Stimulated activated CD4-positive, alpha-beta T cell treated with anti-CD3 and anti-CD28 coated beads, Interleukin-1b, Interleukin-23, amount 100 ng/mL, for 1 hour (primary cell): ENCODE data around the gene CPLX3.
A peak's percentile ranks its signal among the peaks of the same experiment; 100 is the strongest.

Experiments used
- DNase-seq, 2 donors: peaks; one replicate each; pipeline ENCODE4 v3.0.0-alpha.2; 2020; ENCODE audit warnings: low read depth in 2 of 2

Gene CPLX3

DNA sequence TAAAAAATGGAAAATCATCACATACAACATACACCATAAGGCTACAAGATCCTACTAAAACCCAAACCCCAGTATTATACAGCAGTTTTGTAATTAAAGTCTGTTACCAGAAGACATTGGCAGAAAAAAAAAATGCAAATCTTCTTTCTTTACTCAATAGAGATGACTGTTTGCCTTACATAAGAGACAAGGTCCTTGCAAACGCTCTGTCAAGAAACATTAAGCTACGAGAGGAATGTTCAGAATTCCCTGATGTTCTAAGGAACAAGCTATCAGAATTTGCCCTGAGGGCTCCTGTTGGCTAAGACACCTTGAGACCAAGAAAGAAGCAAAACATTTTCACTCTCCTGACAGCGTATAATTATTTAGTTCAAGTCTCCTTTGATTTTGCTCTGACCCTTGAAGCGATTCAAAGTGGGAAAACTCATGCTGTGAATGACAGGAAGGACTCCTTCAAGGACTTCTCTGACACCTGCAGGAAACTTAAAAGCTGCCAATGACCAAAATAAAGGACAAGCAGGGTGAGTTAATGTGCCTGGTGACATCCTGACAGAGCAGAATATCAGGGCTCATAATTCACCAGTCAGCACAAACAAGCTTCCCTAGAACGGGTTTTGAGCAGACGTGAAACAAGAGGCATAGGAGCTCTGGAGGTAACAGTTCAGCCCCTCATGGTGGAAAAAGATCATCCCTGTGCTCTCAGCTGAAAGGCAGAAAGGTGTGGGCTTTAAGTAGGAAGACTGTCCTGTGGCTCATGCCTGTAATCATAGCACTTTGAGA lies 44.2 kb downstream of the CPLX3 start:
- no peak for DNase-seq

DNA sequence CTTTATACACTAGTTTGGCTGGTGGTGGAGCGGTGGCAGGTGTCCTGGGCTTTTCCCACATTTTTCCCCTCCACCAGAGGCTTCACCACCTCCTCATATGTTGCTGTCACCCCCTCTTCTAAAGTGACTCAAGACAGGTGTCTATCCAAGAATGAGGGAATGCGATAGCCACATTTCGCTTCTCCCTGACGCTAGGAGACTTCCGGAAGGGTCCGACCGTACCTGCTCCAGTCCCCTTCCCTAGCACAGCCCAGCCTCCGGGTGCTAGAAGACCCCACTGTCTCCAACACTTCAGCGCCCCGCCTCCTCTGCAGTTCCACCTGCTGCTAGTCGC lies 46.2 kb downstream of the CPLX3 start:
- no peak for DNase-seq

DNA sequence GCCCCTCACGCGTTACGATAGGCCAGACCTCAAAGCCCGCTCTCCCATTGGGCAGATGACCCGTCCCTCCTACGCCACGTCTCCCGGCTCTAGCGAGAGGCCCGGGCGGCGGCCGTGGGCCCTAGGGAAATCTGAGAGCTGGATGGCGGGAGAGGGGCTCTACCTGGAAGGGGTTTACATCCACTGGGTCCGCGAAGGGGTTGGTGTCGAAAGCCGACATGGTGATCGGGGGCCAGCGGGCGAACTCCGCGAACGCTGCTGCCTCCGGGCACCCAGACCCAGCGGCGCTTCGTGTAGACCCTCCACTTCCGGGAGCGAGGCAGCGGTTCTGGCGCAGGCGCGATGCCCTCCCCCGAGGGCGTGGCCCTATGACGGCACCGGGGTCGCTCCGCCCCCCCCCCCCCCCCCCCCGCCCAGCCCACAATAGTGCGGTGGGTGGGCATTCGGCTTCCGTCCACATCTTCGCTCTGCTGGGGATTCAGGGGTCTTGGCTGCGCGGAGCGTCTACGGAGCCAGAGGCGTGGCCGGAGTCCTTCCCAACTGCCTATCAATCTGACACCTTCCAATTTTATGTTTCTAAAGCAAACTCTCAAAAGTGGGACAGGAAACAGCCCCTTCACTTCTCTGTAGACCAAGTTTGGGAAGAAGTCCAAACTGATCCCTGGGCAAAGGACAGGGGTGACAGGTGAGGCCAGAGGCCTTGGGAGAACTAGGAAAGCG lies 46.8 kb downstream of the CPLX3 start, which contains the start of gene SCAMP2:
Gene SCAMP2, minus strand, starts transcription at position 330 of the 720 bp plus-strand sequence. Its CDS starts 110 bp downstream, at position 220.
- DNase-seq = peak; percentile 61 to 76

DNA sequence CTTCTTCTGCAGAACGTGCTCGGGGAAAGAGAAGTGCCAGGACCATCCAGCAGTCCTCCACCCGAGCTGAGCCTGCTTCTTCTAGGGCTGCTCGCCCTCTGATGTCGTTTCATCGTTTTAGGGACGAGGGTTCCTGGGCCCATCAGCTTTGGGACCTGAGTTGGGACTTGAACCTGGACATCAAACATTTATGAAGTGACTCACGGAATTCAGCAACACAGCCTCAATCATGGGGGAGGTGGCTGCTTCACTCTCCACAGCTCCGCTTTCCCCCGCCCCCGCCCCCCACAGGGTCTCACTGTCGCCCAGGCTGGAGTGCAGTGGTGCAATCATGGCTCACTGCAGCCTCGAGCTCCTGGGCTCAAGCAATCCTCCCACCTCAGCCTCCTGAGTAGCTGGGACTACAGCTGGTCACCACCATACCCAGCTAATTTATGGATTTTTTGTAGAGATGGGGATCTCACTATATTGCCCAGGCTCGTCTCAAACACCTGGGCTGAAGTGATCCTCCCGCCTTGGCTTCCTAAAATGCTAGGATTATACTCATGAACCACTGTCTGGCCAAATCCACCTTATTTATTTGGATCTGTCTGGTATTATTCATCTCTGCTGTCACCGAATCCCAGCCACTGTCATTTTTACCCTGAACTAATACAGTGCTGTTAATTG lies 47.5 kb downstream of the CPLX3 start:
- DNase-seq = no peak

DNA sequence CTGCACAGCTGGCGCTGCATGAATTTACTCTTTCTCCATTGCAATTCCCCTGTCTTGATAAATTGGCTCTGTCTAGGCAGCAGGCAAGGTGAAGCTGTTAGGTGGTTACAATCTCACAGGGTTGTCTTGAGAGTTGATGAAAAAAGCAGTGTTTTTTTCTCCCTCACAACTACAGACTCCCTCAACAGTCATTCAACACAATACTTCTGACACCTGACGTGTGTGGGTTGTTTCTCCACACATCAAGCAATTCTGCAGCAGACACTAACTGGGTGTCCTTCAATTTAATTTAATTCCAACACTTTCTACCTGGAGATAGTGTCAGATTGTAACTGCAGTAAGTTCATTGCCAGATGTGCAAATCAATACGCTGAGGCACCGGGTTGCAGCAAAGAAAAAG lies 51.8 kb downstream of the CPLX3 start:
- no peak for DNase-seq
